SK-N-SH treated with all-trans-retinoic acid at 6 μM for 48 hours (cell line): ENCODE data around the gene UBA6.

ENCODE experiments used
- ATAC-seq: fragments of 200-7000 bp; cut with Tn5 transposase; 3 replicates; pipeline ENCODE4 v1.9.1; 2020; ENCODE audit warnings: mild to moderate bottlenecking, moderate library complexity
- ARNTL ChIP-seq: fragments of 450-650 bp; formaldehyde crosslinking; IDR thresholded peaks from 2 replicates; pipeline ENCODE4 v1.5.0; 2020; ENCODE audit warnings: low read depth, mild to moderate bottlenecking, moderate library complexity, borderline replicate concordance
- CREB5 ChIP-seq: fragments of 250-450 bp; sonication (Bioruptor Pico); IDR thresholded peaks from 2 replicates; pipeline ENCODE4 v1.5.1; 2020; ENCODE audit warnings: low read depth, mild to moderate bottlenecking, moderate library complexity
- CSDC2 ChIP-seq: fragments of 250-450 bp; sonication (Bioruptor Pico); IDR thresholded peaks from 2 replicates; pipeline ENCODE4 v1.5.0; 2020; ENCODE audit warnings: mild to moderate bottlenecking, moderate library complexity
- CSRNP3 ChIP-seq: fragments of 250-450 bp; sonication (Bioruptor Pico); IDR thresholded peaks from 2 replicates; pipeline ENCODE4 v1.5.1; 2021; ENCODE audit warnings: mild to moderate bottlenecking, moderate library complexity
- ESRRG ChIP-seq: fragments of 250-450 bp; sonication (Bioruptor Pico); IDR thresholded peaks from 2 replicates; pipeline ENCODE4 v1.6.1; 2021; ENCODE audit warnings: mild to moderate bottlenecking
- GLIS3 ChIP-seq: fragments of 250-450 bp; sonication (Bioruptor Pico); IDR thresholded peaks from 2 replicates; pipeline ENCODE4 v1.5.0; 2020; ENCODE audit warnings: mild to moderate bottlenecking, moderate library complexity
- ISL1 ChIP-seq: fragments of 250-450 bp; sonication (Bioruptor Pico); IDR thresholded peaks from 2 replicates; pipeline ENCODE4 v2.1.2; 2022; ENCODE audit warnings: mild to moderate bottlenecking, moderate library complexity
- OSR1 ChIP-seq: fragments of 250-450 bp; sonication (Bioruptor Pico); IDR thresholded peaks from 2 replicates; pipeline ENCODE4 v1.8.0; 2022; ENCODE audit warnings: moderate library complexity, mild to moderate bottlenecking, inconsistent platforms
- PATZ1 ChIP-seq: fragments of 250-450 bp; sonication (Bioruptor Pico); IDR thresholded peaks from 2 replicates; pipeline ENCODE4 v1.8.0; 2020; ENCODE audit warnings: mild to moderate bottlenecking, moderate library complexity, borderline replicate concordance
- POU6F1 ChIP-seq: fragments of 250-450 bp; sonication (Bioruptor Pico); IDR thresholded peaks from 2 replicates; pipeline ENCODE4 v1.8.0; 2021; ENCODE audit warnings: low read depth, mild to moderate bottlenecking, moderate library complexity, borderline replicate concordance
- PPARA ChIP-seq: fragments of 250-450 bp; sonication (Bioruptor Pico); IDR thresholded peaks from 2 replicates; pipeline ENCODE4 v1.5.0; 2020; ENCODE audit warnings: mild to moderate bottlenecking, borderline replicate concordance
- RARB ChIP-seq: fragments of 250-450 bp; sonication (Bioruptor Pico); IDR thresholded peaks from 2 replicates; pipeline ENCODE4 v1.8.0; 2021; ENCODE audit warnings: mild to moderate bottlenecking, moderate library complexity
- SNAI2 ChIP-seq: fragments of 250-450 bp; sonication (Bioruptor Pico); IDR thresholded peaks from 2 replicates; pipeline ENCODE4 v1.5.0; 2020; ENCODE audit warnings: mild to moderate bottlenecking, moderate library complexity
- TCF4 ChIP-seq: fragments of 250-450 bp; sonication (Bioruptor Pico); IDR thresholded peaks from 2 replicates; pipeline ENCODE4 v1.8.0; 2021; ENCODE audit warnings: mild to moderate bottlenecking, moderate library complexity, borderline replicate concordance
- TOX ChIP-seq: fragments of 250-450 bp; sonication (Bioruptor Pico); IDR thresholded peaks from 2 replicates; pipeline ENCODE4 v1.8.0; 2021; ENCODE audit warnings: mild to moderate bottlenecking, moderate library complexity, borderline replicate concordance
- TSHZ2 ChIP-seq: fragments of 250-450 bp; sonication (Bioruptor Pico); IDR thresholded peaks from 2 replicates; pipeline ENCODE4 v1.5.0; 2020; ENCODE audit warnings: mild to moderate bottlenecking, moderate library complexity
- ZC3H10 ChIP-seq: fragments of 250-450 bp; sonication (Bioruptor Pico); IDR thresholded peaks from 2 replicates; pipeline ENCODE4 v1.5.1; 2021; ENCODE audit warnings: mild to moderate bottlenecking, moderate library complexity
- ZFP3 ChIP-seq: fragments of 250-450 bp; sonication (Bioruptor Pico); IDR thresholded peaks from 2 replicates; pipeline ENCODE4 v1.5.0; 2020; ENCODE audit warnings: mild to moderate bottlenecking, moderate library complexity
- ZFP30 ChIP-seq: fragments of 450-650 bp; formaldehyde crosslinking; IDR thresholded peaks from 2 replicates; pipeline ENCODE4 v1.5.0; 2022; ENCODE audit warnings: mild to moderate bottlenecking, moderate library complexity
- ZNF565 ChIP-seq: fragments of 450-650 bp; formaldehyde crosslinking; conservative IDR thresholded peaks from 2 replicates; pipeline ENCODE4 v1.5.0; 2020; ENCODE audit warnings: low read depth, mild to moderate bottlenecking, moderate library complexity
- ZNF70 ChIP-seq: fragments of 450-650 bp; formaldehyde crosslinking; IDR thresholded peaks from 2 replicates; pipeline ENCODE4 v1.5.0; 2020; ENCODE audit warnings: mild to moderate bottlenecking, moderate library complexity
- ZNF8 ChIP-seq: fragments of 450-650 bp; formaldehyde crosslinking; IDR thresholded peaks from 2 replicates; pipeline ENCODE4 v1.5.0; 2020; ENCODE audit warnings: mild to moderate bottlenecking, moderate library complexity

Gene UBA6

GRCh38 chr4:67608027-67608426, 92.9 kb downstream of the UBA6 start:
- ATAC-seq: no peak
- TF ChIP-seq ZNF565 (no peak), TOX (CRISPR knock-in tag) (no peak), ESRRG (CRISPR knock-in tag) (no peak), CSRNP3 (CRISPR knock-in tag) (no peak), ZC3H10 (CRISPR knock-in tag) (no peak), CREB5 (no peak), ARNTL (CRISPR knock-in tag) (no peak), PPARA (CRISPR knock-in tag) (no peak), RARB (CRISPR knock-in tag) (no peak), ZFP3 (CRISPR knock-in tag) (no peak), ISL1 (no peak), SNAI2 (CRISPR knock-in tag) (no peak), CSDC2 (CRISPR knock-in tag) (no peak), TSHZ2 (CRISPR knock-in tag) (no peak), OSR1 (CRISPR knock-in tag) (no peak), ZFP30 (CRISPR knock-in tag) (no peak), GLIS3 (CRISPR knock-in tag) (no peak)

- no peak for TF ChIP-seq SNAI2 (CRISPR knock-in tag)
- no peak for TF ChIP-seq ZFP30 (CRISPR knock-in tag)
- no peak for TF ChIP-seq ISL1
- TF ChIP-seq ZFP3 (CRISPR knock-in tag): no peak
- no peak for TF ChIP-seq ZNF8
- no peak for TF ChIP-seq CREB5
- no peak for TF ChIP-seq TCF4 (CRISPR knock-in tag)
- TF ChIP-seq ESRRG (CRISPR knock-in tag): no peak
- TF ChIP-seq PPARA (CRISPR knock-in tag): no peak
- no peak for TF ChIP-seq ZNF70 (CRISPR knock-in tag)
- TF ChIP-seq POU6F1 (CRISPR knock-in tag): no peak
- TF ChIP-seq CSDC2 (CRISPR knock-in tag): no peak
- ATAC-seq: peak; percentile 48; the same call in 2 of the 3 replicates
Measured at GRCh38 chr4:67604749-67605148, 96.2 kb downstream of the UBA6 start.

- no peak for TF ChIP-seq ZC3H10 (CRISPR knock-in tag)
- TF ChIP-seq TSHZ2 (CRISPR knock-in tag): no peak
- TF ChIP-seq ZNF70 (CRISPR knock-in tag): no peak
- no peak for TF ChIP-seq TCF4 (CRISPR knock-in tag)
- TF ChIP-seq ZNF565: no peak
- TF ChIP-seq PATZ1: no peak
- no peak for TF ChIP-seq ARNTL (CRISPR knock-in tag)
- no peak for TF ChIP-seq CREB5
- TF ChIP-seq ZFP30 (CRISPR knock-in tag): no peak
- TF ChIP-seq, all 23 proteins: peak for 0
- no peak for ATAC-seq
Measured at GRCh38 chr4:67604029-67604381, 97.0 kb downstream of the UBA6 start.
